Neural cell (in vitro differentiated cells): ENCODE measurements around the gene HOXC12.

Experiments used
- EP300 ChIP-seq: fragments of 450-650 bp; conservative IDR thresholded peaks from 2 replicates; pipeline ENCODE4 v1.6.1; 2014; ENCODE audit warnings: antibody characterized with exemption, mild to moderate bottlenecking, moderate library complexity; ENCODE audit not compliant: poor library complexity, severe bottlenecking
- TF ChIP-seq, protein P1 (sequence below): fragments of 450-650 bp; IDR thresholded peaks from 2 replicates; pipeline ENCODE4 v1.5.1; 2014; ENCODE audit warnings: antibody characterized with exemption, mild to moderate bottlenecking, moderate library complexity; ENCODE audit not compliant: poor library complexity, severe bottlenecking

DNA sequence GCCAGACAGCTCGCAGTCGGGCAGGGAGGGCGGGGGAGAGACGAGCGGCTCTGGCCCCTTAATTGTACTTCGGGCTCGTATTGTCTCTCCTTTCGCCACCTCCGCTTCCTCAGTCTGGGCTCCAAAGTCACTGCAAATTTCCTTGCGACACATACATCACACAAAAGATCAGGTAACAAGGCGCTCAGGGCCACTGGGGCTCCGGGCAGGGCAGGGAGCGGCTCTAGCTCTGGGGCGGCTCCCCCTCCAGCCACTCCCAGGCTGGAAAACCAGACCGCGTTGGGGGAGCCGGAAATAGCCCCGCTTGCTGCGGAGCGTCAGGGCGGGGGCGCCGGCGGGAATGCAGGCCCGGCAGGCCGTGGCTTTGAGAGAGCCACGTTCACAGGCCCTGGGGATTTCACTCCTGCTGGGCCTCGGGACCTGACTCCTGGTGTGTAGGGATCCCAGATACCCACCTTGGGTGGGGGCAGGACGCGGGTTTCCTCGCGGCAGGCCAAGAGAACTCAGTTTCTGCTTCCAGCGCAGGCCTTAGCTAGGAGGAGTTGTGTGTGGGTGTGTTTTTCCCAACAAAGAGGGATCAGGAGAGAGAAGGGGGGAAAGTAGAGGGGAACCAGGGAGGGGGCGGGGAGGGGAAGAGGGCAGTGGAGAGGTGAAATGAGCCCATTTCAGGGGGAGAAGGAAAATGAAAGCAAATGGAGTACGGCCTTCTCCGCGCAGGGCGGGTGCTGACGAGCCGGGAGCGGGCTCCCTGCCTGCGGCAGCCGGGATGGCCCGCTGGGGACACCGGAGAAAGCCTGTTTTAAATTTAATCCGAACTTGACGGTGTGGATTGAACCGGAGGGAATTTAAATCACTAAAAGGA is 40.9 kb downstream of the HOXC12 start:
- no peak for TF ChIP-seq EP300
- TF ChIP-seq, protein P1, sequence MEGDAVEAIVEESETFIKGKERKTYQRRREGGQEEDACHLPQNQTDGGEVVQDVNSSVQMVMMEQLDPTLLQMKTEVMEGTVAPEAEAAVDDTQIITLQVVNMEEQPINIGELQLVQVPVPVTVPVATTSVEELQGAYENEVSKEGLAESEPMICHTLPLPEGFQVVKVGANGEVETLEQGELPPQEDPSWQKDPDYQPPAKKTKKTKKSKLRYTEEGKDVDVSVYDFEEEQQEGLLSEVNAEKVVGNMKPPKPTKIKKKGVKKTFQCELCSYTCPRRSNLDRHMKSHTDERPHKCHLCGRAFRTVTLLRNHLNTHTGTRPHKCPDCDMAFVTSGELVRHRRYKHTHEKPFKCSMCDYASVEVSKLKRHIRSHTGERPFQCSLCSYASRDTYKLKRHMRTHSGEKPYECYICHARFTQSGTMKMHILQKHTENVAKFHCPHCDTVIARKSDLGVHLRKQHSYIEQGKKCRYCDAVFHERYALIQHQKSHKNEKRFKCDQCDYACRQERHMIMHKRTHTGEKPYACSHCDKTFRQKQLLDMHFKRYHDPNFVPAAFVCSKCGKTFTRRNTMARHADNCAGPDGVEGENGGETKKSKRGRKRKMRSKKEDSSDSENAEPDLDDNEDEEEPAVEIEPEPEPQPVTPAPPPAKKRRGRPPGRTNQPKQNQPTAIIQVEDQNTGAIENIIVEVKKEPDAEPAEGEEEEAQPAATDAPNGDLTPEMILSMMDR: no peak
